IPS-NIHi11 (cell line): ENCODE measurements around the gene MED9.
"Not testable (repeated sequence)": the region's sequence is repeated elsewhere in the genome, so short reads cannot be mapped to it uniquely, and the experiment has no call there.

Experiments
- DNase-seq: peaks from one replicate; pipeline ENCODE4 v3.0.0; 2012; ENCODE audit warnings: mixed read lengths, low spot score

MED9 gene

GRCh38 chr17:17476865-17477467 lies at the start of gene MED9:
Gene MED9, plus strand, starts transcription at chr17:17477000. Its CDS starts 42 bp downstream, at chr17:17477042.
- peak; percentile 99 for DNase-seq

DNA sequence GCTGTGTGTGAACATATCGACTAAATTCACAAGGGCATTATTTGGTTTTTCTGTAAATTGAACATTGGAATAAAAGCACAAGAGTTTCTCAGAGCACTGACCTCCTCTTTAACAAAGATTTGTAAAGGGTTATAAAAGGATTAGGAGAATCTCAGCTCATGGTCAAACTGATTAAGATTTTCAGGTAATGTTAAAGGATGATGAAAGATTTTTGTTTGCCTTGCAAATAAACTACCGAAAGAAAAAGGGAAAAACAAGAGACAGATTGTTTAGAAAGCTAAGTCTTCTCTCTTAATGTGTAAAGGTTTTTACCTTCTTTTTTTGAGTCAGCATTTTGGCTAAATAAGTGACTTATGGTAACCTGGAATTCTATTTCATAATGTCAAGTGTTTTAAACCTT lies 47.6 kb upstream of the MED9 start:
- no peak for DNase-seq

GRCh38 chr17:17430924-17431323 lies 45.9 kb upstream of the MED9 start:
- DNase-seq = not testable (repeated sequence)

DNA sequence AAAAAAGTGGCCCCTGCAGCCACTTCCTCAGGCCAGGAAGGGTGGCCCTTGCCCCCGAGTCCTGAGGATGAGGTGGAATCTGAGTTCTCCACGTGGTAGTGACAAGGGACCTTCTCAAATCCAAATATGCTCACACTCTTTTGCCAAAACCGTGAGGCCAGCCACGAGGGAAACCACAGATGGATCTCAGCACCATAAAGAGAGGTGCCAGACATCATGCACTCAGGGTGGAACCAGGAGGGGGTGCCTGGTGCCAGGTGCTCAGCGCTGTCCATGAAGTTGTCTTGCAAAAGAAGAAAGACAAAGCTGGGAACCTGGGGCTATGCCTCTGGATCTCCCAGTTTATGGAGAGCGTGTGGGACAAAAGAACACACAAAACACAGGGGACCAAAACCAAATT lies 45.2 kb upstream of the MED9 start:
- no peak for DNase-seq

DNA sequence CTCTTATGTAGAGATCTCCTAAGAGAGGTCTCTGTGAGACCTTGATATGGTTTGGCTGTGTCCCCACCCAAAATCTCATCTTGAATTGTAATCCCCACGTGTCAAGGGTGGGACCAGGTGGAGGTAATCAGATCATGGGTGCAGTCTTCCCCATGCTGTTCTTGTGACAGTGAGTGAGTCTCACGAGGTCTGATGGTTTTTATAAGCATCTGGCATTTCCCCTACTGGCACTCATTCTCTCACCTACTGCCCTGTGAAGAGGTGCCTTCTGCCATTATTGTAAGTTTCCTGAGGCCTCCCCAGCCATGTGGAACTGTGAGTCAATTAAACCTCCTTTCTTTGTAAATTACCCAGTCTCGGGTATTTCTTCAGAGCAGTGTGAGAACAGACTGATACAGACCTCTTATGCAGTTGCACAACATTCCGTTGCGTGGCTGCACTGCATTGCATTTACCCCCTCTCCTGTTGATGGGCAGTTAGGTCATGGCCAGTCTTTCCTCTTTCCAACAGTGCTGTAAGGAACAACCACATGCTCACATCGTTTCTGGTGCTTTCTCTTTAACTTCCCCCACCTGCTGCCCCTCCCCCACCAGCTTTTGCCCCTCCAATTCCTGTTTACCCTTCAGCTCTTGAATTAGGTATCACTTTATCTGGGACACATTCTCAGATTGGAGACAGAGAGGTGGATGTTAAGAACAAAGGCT lies 43.6 kb upstream of the MED9 start:
- no peak for DNase-seq

- no peak for DNase-seq
Measured at GRCh38 chr17:17434477-17434876, 42.3 kb upstream of the MED9 start.

DNA sequence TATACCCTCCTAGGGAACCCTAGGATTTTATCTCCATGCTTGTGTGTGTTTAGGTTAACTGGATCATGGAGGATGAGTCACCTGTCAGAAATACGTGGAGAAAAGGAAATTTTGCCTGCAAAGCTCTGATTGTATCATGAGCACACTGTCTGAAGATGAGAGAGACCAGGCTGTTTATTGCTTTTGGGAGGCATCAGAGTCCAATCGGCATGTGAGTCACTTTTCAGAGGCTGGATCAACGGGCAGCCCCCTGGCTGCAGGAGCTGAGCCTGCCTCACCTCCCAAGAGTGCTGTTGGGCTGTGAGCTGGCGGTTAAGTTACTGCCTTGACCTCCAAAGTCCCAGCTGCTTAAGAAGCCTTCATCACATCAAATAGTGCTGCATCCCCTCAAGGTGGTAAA lies 41.5 kb upstream of the MED9 start:
- DNase-seq = no peak

GRCh38 chr17:17437461-17437860 lies 39.3 kb upstream of the MED9 start:
- DNase-seq = no peak

GRCh38 chr17:17437893-17438292 lies 38.9 kb upstream of the MED9 start:
- no peak for DNase-seq

- peak; percentile 76 for DNase-seq
Measured at GRCh38 chr17:17440010-17440843, 36.6 kb upstream of the MED9 start.

GRCh38 chr17:17440938-17441675 lies 35.7 kb upstream of the MED9 start:
- no peak for DNase-seq

- no peak for DNase-seq
Measured at GRCh38 chr17:17443173-17443572, 33.6 kb upstream of the MED9 start.

DNA sequence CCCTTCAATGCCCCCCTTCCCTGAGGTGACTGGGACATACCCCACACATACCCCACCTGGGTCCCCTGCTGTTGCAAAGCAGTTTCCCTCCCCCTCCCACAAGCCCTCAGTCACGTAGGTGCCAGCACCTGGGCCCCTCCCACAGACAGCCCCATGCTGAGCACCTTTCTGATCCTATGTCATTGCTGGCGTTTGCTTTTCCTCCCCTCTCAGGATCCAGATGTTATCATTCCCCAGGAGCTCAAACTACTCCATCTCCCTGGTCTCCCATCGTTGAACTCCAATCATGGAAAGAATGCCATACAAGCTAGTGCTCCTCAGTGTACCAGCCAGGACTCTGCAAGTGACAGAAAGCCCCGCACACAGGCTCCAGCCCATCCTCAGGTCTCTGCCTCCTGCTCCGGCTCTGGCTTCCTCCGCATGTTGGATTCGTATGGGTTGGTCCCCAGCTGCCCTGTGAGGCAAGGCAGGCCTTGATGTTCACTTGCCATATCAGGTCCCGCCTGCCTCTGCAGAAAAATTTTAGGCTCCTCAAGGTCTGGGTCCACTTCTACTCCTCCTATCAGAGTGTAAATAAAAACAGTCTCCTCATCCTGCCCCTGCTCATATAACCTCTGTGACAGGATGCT lies 31.4 kb upstream of the MED9 start:
- DNase-seq = no peak

DNA sequence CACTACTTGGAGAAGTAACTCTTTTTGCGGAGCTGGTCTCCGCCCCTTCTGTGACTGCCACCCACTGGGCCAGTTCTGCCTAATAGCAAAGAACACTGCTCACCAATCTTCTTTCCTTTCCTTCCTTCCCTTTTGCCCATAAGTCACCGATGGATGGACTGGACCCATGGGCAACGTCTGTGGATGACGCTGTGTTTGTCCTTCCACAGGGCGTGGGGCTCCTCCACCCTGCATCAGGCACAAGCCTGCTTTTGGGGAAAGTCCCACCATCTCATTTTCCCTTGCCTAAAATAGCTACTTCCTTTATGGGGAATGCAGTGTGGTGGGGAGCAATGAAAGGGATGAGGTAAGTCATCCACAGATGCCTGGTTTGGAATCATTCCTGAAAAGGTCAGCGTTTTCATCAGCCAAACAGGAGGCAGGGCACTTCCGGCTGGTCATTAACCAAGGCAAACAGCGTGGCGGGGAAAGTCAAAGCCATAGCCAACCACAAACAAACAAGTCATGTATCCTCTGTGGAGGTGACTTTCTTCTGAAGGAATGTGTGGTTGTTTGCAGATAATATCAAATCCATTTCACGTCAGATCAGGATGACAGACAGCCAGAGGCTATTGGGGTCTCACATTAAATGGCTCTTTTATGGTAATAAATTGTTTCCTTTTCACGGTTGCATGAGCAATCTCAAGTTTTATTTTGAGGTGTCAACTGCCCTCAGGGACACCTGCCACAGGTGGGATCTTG lies 30.7 kb upstream of the MED9 start:
- DNase-seq = no peak

DNA sequence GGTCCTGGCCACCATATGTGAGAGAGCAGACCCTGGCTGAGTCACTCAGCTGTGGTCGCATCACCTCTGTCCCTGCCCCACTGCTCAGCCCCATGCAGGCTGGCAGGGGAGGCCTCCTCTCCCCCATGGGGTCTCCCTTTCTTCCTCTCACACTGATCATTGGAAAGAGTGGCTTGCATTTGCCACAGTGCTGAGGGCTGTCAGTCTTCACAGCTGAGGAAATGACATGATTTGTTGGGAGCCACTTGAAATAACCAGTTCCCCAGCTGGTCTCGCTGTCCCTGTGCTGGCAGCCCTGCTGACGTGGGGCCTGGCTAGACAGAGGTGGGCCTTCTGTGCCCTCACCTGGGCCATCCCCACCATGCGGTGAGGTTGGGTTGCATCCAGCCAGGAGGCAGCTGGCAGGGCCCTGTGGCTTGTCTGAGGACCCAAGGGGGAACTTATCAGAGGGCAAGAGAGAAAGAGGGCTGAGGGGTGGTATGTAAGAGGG lies 30.1 kb upstream of the MED9 start:
- no peak for DNase-seq

- DNase-seq = no peak
Measured at GRCh38 chr17:17447264-17447663, 29.5 kb upstream of the MED9 start.

DNA sequence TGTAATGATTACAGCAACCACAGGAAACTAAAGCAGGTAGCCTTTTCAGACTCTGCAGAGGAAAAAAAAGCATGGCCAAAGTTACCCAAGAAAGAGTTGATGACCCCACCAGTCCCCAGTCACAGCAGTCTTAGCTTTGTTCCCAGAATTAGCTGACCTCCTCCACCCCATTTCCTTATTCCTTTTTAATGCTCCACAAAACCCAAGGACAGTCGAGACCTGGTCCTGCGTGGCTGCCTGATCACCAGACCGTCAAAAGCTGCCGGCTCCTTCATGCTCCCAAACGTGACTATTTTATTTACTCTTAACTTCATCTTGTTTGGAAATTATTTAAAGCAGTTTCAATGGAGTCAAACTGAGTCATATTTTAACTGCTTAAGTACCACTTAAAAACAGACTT lies 28.7 kb upstream of the MED9 start:
- no peak for DNase-seq

GRCh38 chr17:17448723-17449122 lies 28.1 kb upstream of the MED9 start:
- no peak for DNase-seq

DNA sequence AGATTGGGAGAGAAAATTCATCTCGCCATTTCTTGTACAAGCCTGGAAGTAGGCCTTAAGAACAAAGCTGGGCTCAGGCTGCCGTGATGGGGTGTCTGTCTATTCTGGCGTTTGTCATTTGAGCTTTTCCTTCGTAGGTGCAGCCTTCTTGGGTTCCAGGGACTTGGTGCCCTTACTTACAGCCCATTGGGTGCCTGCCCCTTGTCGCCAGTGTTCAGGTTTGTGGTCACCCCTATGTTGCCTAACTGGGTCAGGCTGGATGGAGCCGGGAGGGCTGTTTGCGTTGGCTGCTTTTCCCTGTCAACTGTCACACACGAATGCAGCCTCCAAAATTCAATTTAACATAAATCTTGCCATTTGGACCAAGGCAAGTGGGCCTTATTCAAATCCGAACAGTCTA lies 23.7 kb upstream of the MED9 start:
- DNase-seq = no peak

DNA sequence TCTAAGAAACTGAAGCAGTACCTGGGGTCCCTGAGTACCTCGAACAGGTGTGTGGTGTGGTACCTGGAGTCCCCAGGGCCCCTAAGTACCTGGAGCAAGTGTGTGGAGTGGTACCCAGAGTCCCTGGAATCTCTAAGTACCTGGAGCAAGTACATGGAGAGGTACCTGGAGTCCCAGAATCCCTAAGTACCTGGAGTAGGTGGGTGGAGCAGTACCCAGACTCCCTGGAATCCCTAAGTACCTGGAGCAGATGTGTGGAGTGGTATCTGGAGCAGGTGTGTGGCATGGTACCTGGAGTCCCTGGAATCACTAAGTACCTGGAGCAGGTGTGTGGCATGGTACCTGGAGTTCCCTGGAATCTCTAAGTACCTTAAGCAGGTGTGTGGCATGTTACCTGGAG lies 22.5 kb upstream of the MED9 start:
- DNase-seq = no peak

GRCh38 chr17:17454700-17455099 lies 22.1 kb upstream of the MED9 start:
- DNase-seq = not testable (repeated sequence)
